ENCODE measurements around the gene CST7.
"Not testable (repeated sequence)": the region's sequence is repeated elsewhere in the genome, so short reads cannot be mapped to it uniquely, and the experiment has no call there.

The CST7 gene

DNA sequence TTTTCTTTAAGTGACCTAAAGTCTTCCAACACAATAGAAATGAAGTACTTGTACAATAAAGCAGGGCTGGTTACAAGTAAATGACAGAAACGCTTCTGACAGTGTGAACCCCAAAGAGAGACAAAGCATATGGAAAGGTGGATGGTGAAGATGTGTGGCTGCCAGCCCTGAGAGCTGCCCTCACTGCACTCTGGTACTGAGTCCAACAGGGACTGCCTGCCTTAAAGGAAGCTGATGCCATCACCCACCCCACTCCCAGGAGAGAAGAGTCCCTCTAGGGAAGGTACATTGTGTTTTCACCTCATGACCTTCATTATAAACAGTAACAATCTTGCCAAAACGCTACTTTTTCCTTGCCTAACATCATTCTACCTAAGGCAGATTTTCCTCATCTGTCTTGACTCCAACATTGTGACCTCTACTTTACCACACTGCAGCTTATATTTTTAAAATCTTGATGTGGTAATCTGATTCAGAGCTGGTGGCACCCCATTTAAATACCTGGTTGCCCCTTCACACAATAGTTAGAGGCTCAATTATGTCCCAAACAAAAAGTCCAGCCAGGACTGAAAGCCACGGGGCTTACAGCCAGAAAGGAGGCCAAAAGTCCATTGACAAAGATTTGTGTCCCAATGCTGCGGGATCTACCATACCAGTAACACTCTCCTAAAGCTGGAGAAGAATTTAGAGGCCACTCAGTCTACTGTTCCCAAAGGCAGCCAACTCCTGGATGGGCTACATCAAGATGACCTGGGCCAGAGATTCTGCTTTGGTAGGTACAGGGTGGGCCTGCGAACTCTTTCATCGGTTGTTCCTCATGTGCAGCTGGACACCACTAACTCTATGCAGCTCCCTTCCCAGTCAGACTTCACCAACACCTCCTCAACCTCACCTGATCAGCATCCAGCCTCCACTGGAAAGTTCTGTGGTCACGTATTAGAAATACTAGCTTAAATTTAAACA is 39.1 kb downstream of the CST7 start:
- DNase-seq: no peak

DNA sequence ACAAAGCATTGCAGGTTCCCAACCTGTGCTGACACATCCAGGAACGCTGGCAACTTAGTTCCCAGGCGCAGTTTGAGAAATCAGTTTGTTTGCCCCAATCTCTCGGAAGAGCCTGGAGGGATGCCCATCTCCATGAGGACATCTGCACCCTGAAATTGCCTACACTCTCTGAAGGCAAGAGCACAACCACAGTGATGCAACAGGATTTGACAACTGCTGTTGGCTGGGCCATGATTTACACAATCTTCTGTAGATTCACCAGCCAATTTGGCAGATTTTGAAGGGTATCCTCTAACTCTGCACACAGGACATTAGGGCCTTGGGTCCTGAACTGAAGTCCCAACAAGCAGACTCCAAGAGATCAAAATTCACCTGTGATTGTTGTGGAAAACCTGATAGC is 40.1 kb downstream of the CST7 start:
- no peak for DNase-seq

DNA sequence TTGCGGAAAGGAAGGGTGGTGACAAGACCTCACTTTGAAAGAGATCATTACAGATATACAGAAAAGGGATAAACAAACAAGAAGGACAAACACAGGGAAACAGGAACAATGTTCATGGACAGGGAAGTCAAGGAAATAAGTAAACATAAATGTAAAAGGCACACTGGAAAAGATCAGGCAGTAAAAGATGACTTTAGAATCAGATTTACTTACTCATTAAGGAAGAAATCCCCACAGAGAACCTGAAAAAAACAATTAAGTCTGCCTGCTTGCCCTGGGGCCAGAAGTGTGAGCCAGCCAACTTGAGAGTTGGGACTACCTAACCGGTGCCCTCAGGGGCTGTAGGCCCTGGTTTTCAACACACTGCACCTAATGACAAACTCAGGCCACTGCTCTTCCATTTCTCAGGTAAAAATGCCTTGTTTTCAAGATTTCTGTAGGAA is 41.8 kb downstream of the CST7 start:
- no peak for DNase-seq

DNA sequence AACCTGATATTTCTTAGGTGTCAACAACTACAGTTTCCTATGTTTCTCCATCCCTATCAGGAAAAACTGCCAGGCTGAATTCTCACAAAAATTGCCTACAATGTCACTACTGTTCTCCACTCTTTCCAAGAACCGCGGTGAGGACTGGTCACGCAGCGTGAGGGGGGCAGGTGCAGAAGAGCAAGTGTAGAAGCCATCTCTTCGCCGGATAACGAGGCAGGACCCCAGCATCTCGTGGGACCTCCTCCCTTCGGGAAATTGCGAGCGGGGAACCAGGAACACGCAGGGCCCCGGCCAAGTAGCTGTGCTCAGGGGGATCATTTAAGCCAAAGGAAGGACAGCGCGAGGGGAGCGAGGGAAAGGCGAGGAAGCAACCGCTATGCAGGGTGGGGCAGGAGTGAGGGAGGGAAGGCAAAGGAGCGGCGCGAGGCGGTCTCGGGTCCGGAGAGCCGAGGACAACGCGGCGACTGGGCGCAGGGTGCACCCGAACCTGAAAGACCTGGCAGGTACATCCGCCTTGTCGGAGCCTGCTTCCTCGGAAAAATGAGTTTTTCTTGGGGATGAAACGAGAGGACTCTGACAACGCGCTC is 42.9 kb downstream of the CST7 start:
- DNase-seq: no peak

DNA sequence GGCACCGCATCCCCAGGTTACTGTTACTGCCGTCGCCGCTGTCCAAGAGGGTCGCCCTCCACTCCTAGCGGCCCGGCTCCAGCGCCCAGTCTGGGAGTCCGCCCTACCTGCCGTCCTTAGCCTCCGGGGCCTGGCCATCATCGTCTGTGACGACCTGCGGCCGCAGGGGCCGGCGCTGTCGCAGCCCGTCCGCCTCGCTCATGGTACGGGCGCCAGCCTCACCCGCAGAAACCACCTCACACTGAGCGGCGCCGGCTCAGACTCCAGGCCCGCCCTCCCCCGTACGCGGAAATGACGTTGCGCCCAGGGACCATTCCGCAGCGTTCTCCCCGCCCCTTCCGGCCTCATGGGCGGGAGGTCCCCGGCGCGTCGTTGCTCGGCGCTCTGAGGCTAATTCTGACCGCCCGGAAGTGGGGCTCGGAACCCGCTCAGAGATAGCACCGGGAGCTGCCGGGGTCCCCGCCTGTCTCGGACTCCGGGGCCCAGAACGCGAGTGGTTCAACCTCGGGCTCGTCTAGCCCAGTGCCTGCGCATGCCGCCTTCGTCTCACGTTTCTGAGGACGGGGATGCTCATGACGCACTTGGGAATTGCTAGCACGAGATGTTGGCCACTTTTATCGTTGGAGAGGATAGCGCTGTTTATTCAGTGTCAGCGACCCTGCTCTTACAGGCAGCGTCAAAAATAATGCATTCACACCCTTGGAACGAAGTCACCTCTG is 43.6 kb downstream of the CST7 start, which contains the start of gene APMAP:
Gene APMAP, minus strand, starts transcription at position 265 of the 719 bp plus-strand sequence. Its CDS starts 63 bp downstream, at position 202.
- no peak for DNase-seq

DNA sequence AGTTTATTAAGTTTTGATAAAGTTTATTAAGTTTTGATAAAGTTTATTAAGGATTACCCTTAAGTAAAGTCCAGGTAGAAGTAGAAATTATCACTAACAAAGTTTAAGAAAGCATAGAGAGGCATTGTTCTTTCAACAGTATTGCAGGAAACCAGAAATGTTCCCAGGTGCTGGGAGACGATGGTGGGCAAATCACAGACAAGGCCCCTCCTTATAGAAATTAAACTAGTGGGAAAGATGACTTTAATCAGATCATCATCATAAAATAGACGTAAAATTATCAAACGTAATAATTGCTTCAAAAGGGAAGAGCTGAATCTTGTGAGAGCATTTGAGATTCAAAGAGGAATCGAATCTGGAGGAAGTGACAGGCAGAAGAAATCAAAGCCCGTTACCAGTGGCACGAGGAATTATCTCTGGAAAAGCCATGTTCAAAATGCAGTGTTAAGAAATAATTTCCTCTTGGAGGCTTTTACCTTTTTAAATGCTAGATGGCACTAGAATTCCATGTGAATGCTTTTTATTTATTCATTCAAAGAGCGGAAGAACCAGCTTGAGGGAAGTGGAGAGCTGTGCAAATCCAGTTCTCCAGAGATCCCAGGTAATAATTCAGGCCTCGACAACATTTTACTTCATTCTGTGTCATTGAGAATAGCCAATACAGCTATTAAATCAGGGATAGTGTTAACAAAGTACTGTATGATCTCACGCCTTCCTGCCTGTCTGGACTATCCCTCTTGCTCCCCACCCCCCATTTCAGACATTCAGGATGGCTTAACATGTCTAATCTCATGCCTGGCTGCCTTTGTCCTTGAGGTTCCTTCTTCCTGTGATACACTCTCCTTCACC is 44.5 kb downstream of the CST7 start:
- no peak for DNase-seq

DNA sequence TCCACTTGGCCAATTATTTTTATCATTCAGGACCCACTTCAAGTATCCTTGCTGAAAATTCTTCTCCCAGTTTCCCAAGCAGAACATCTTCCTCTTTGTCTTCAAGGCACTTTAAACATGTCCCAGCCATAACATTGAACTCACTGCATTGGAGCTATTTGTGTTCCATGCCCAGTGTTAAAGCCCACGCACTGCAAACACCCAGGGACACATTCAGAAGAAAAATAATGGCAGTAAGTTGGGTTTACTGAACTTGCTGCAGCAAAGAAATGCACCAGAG is 45.1 kb downstream of the CST7 start:
- DNase-seq: no peak

DNA sequence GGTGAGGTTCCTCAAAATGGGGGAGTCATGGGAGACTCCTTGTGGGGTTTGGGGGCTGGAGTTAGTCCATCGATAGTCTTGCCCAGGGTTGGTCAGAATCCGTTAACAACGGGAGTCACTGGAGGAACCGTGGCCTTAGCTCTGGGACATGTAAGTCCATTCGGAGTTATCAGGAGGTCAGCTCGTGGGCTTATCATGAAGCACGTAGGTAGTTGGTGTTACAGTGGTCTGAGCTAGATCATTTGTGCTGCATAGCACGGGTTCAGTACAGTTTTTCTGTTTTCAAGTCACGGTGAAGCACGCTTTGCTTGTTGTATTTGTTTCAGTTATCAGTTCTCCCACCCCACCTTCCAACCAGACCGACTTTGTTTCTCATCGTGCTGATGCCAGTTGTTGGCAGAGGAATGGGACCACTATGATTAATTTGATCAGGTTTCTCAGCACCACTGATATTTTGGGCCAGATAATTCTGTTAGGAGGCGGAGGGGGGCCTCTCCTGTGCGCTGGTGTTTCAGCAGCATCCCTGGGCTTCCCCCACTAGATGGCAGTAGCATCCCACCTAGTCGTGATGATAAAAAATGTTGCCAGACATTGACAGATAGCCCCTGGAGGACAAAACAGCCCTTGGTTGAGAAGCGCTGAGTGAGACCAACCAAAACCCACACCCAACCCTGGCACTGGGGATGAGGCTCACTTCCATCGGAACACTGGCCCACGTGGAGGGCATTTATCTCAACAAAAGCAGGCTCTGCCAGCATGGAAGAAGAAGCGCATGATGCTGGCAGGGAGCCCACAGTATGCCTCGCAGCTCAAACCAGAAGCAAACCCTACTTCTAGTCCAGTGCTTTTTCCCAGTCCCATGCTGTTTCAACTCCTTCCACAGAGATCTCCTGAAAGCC is 45.6 kb downstream of the CST7 start:
- no peak for DNase-seq

DNA sequence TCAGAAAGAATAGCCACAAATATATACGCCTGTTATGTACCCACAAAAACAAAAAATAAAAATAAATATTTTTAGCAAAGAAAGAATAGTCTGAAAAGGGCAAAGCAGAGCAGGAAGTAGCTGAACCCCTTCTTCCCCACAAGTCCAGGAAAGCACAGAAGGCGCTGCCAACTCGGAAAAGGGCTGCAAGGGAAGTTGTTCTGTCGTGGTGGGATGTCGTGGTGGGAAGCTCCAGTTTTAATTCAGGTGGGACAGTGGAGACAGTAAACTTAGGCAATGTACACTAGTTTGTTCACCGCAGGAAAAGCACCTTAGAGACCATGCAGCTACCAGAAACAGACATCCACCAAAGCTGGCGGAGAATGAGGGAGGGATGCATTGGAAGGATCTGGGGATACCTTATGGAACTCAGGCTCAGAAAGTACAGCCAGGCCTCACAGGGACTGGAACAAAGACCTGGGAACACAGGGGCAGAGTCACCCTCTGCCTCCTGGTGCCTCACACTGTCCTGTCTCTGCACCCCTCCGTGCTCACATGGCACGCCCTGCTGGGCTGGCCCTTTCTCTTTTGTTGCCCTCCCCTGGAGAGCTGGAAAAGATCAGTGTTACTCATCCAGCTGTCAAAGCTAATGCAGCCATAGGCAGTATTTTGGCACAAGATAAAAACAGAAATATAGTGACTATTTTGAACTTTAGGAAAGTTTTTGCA is 46.8 kb downstream of the CST7 start:
- DNase-seq: no peak

DNA sequence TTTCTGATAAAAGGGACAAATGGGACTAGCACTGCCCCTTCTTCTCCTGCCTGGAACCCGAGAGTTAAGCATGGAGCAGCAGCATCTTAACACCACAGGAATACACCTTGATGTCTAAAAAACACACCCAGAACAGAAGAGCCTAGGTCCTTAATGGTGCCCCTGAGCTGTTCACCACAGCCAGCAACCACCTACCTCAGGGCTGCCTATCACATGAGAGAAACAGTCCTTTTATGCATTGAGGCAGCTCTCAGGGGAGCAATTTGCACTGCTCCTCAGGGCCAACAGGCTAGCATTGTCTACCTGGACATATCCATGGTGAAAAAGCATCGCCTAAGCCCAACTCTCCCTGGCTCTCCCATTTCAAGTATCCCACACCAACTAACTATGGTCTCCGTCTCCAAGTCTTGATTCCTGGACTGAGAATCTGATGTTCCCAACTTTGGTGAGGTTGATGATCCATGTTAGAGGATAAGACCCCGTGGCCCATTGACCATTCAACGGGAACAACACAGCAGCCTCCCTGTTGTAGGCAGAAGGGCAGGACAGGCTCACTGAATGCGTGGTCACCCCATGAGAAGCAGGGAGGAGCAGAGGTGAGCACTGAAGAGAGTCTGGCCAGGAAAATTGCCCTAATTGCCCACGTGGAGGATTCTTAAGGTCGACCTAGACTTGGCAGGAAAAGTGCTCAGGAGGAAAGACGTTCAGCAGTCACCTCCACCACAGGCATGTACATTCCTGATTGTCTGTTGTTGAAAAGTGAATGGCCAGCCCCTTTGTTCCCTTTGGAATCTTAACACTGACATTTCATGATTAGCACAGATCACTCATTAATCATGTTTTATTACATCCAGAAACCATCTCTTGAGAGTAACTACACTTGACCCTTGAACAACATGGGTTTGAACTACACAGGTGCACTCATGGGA is 47.6 kb downstream of the CST7 start:
- DNase-seq: no peak

DNA sequence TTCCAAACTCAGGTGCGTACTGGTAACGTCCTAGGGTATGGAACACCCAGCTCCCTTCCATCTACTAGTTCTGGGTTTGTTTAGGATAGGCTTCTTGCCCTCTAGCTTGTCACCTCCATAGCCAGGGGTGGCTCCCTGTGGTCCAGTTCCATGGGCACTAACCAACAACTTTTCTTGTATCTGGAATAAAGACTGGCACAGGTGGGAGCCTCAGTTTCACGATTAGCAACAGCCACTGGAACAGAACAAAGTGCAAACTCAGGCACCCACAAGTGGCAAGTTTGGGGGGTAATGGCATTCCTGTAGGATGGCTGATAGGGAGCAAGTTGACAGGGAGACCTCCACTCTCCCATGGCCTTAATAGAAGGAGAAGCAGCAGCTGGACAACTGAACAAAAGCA is 49.1 kb downstream of the CST7 start:
- no peak for DNase-seq

DNA sequence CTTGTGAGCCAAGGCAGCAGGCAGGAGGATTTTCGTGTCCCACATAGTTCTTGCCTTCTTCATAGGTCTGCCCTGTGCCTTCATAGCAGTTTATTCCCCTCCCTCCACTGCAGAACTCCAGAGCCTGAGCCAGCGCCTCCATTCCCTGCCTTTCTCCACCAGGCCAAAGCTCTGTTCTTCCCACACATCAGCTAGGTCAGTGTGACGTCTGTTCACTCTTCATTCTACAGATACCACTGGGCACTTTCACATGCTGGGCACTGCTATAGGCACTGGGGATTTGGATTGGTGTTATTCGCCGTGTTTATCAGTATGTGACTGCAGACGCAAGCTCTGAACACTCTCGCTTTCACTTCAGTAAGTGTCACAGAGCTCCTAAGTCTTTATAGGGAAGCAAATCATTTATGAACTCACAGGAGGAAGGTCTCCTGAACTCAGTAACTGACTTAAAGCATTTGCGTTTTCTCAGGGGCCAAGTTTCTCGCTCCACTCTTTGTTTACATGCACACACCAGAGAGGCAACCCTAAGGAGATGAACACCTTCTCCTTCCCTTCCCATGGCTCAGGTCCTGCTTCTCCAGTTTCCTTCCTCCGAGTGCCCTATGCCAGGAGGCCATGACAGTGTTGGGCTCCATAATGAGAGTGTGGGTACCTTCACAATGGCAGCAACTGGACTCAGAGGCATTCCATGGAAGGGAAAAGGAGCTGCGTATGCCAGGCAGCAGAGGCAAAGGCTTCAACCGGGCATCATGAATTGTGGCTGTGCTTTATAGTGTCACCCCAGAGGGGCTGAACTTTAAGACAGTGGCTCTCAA is 49.8 kb downstream of the CST7 start:
- DNase-seq: no peak

DNA sequence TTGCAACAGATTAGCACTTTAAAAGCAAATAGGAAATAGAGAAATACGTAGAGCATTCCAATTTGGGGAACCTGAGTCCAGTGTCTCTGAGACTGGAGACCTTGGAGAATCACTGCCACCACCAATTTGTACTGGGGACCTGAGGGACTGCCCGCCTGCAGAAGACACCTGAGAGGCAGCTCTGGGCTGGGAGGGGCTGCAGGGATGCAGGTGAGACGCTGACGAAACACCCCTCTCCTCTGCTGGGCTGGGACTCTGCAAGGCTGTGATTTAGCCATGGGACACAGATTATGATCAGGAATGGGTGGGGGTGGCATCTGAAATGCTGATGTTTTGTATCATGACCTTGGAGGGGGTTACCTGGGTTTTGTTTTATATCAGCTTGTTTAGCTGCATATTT is 50.5 kb downstream of the CST7 start:
- DNase-seq: no peak

DNA sequence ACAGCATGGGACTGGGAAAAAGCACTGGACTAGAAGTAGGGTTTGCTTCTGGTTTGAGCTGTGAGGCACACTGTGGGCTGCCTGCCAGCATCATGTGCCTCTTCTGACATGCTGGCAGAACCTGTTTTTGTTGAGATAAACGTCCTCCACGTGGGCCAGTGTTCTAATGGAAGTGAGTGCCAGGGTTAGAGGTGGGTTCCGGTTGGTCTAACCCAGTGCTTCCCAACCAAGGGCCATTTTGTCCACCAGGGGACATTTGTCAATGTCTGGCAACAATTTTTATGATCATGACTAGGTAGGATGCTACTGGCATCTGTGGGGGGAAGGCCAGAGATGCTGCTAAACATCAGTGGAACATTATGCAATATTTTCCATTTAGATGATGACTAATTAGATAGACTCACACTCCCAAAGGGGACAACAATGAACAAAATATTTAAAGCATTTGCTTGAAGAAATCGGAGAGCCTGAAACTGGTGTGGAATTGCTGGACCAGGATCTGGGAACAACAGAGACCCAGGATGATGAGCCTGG is 51.3 kb downstream of the CST7 start:
- DNase-seq: no peak

DNA sequence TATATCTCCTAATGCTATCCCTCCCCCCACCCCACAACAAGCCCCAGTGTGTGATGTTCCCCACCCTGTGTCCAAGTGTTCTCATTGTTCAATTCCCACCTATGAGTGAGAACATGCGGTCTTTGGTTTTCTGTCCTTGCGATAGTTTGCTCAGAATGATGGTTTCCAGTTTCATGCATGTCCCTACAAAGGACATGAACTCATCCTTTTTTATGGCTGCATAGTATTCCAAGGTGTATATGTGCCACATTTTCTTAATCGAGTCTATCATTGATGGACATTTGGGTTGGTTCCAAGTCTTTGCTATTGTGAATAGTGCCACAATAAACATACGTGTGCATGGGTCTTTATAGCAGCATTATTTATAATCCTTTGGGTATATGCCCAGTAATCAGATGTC is 52.3 kb downstream of the CST7 start:
- not testable (repeated sequence) for DNase-seq

DNA sequence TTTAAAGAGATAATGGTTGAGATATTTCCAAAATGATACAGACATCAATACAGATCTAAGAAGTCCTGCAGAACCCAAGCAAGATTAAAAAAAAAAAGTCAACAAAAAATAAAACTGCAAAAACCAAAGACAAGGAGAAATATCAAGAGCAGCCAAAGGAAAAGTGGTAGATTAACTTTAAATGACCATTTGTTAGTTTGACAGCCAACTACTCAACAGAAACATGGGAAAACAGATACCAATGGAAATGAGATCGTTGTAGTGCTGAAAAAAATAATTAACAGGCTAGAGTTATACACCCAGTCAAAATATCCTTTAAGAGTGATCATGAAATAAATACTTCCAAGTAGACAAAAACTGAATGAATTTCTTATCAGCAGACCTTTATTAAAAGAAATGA is 53.9 kb downstream of the CST7 start:
- no peak for DNase-seq

DNA sequence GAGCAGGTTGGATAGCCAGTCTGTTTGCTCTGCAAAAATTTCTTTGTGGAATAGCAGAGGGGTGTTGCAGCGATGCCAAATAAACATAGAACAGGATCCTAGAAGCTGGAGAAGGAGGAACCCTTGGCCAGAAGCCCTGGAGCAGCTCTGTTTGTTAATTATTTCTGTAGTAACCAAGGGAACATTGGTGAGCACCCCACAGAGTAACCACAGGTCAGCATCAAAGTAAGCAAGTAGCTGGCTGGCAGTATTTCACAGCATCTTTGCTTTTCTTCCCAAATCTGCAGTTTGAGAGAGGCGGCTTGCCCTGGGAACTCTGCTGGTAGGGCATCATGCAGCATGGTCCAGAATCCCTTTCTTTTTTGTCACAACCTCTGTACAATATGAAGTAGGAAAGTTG is 56.2 kb downstream of the CST7 start:
- no peak for DNase-seq

DNA sequence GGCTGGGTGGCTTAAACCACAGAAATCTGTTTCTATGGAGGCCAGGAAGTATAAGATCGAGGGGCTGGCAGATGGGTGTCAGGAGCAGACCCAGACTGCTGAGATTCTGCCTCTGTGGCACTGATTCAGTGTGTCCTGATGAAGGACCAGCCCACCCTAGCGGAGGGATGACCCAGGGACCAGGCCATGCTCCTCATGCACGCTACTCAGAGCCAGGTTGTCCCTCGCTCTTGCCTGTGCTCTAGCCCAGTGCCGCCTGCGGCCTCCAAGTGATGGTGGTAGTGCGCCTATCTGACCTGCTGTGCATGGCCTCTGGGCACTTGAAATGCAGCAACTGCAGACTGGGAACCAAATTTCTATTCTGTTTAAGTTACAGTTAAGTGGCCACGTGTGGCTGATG is 56.6 kb downstream of the CST7 start:
- no peak for DNase-seq

All from NCI-H187 treated with DMSO at 0.1 percent for 48 hours (cell line).